Astrocyte (in vitro differentiated cells and primary cell): Measurements from ENCODE around the gene PAM16. TPM values are rescaled to one million over a fixed set of nuclear protein-coding genes. Genes with fewer than 3 reads are reported as not detected.

Source experiments
- DNase-seq: peaks from one replicate; pipeline ENCODE4 v3.0.0-alpha.2; 2010; ENCODE audit warnings: low read depth
- FAIRE-seq: peaks from 2 replicates; lab custom pipeline; 2011; peaks lifted over from hg19 to GRCh38; lab: Jason Lieb, UNC
- H2AFZ ChIP-seq: 2 replicates; pipeline ENCODE4 v1.6.0; 2012; ENCODE audit warnings: low read depth, low read length, inconsistent platforms
- H3K27ac ChIP-seq: 2 replicates; pipeline ENCODE4 v1.5.1; 2011; ENCODE audit warnings: low read depth, low read length, inconsistent platforms
- H3K27me3 ChIP-seq: 2 replicates; pipeline ENCODE4 v1.6.0; 2011; ENCODE audit warnings: low read length, inconsistent platforms; ENCODE audit not compliant: insufficient read depth
- H3K36me3 ChIP-seq: 2 replicates; pipeline ENCODE4 v1.5.1; 2011; ENCODE audit warnings: low read length, inconsistent platforms; ENCODE audit not compliant: insufficient read depth
- H3K4me1 ChIP-seq: 2 replicates; pipeline ENCODE4 v1.5.1; 2011; ENCODE audit warnings: low read length, inconsistent platforms; ENCODE audit not compliant: insufficient read depth
- H3K4me2 ChIP-seq: 2 replicates; pipeline ENCODE4 v1.6.0; 2012; ENCODE audit warnings: low read length, inconsistent platforms
- H3K4me3 ChIP-seq: 2 replicates; pipeline ENCODE4 v1.5.1; 2011; ENCODE audit warnings: low read depth, mild to moderate bottlenecking, low read length, inconsistent platforms; ENCODE audit not compliant: insufficient read depth
- H3K79me2 ChIP-seq: 2 replicates; pipeline ENCODE4 v1.6.0; 2012; ENCODE audit warnings: mild to moderate bottlenecking, low read length, inconsistent platforms; ENCODE audit not compliant: insufficient read depth
- H3K9ac ChIP-seq: 2 replicates; pipeline ENCODE4 v1.6.0; 2012; ENCODE audit warnings: mild to moderate bottlenecking, low read length, inconsistent platforms
- H3K9me3 ChIP-seq: 2 replicates; pipeline ENCODE4 v1.5.1; 2012; ENCODE audit warnings: low read depth, mild to moderate bottlenecking, low read length, inconsistent platforms; ENCODE audit not compliant: insufficient read depth
- H4K20me1 ChIP-seq: 2 replicates; pipeline ENCODE4 v1.6.0; 2012; ENCODE audit warnings: low read length, inconsistent platforms; ENCODE audit not compliant: insufficient read depth
- H3K27ac Mint-ChIP-seq: one replicate; pipeline ENCODE4 v1.8.0; 2021; ENCODE audit warnings: mild to moderate bottlenecking, mixed read lengths; ENCODE audit not compliant: unreplicated experiment
- H3K27me3 Mint-ChIP-seq: one replicate; pipeline ENCODE4 v1.8.0; 2021; ENCODE audit warnings: low read depth, mixed read lengths; ENCODE audit not compliant: unreplicated experiment
- H3K36me3 Mint-ChIP-seq: one replicate; pipeline ENCODE4 v1.8.0; 2021; ENCODE audit warnings: low read depth, mixed read lengths; ENCODE audit not compliant: unreplicated experiment
- H3K4me1 Mint-ChIP-seq: one replicate; pipeline ENCODE4 v1.8.0; 2021; ENCODE audit warnings: low read depth, mixed read lengths; ENCODE audit not compliant: unreplicated experiment
- H3K4me3 Mint-ChIP-seq: one replicate; pipeline ENCODE4 v1.8.0; 2021; ENCODE audit warnings: mild to moderate bottlenecking, moderate library complexity, mixed read lengths; ENCODE audit not compliant: unreplicated experiment
- H3K9me3 Mint-ChIP-seq: one replicate; pipeline ENCODE4 v1.8.0; 2021; ENCODE audit warnings: mild to moderate bottlenecking, mixed read lengths; ENCODE audit not compliant: unreplicated experiment
- EZH2 ChIP-seq: IDR thresholded peaks from 2 replicates; pipeline ENCODE4 v1.6.1; 2012; ENCODE audit warnings: mild to moderate bottlenecking, low read length, inconsistent platforms; ENCODE audit not compliant: insufficient read depth
- total RNA-seq: library from RNA; stranded (reverse); gene quantifications from 2 replicates; pipeline ENCODE4 v1.2.1, GENCODE V29; 2021
- TF ChIP-seq, protein P1 (sequence below): IDR thresholded peaks from 2 replicates; pipeline ENCODE4 v1.5.1; 2011; ENCODE audit warnings: low read depth, mild to moderate bottlenecking, inconsistent platforms, low read length, moderate library complexity; ENCODE audit not compliant: insufficient read depth

The PAM16 gene
- total RNA-seq, 1 donor from 2014 or later = 51.9 TPM

DNA sequence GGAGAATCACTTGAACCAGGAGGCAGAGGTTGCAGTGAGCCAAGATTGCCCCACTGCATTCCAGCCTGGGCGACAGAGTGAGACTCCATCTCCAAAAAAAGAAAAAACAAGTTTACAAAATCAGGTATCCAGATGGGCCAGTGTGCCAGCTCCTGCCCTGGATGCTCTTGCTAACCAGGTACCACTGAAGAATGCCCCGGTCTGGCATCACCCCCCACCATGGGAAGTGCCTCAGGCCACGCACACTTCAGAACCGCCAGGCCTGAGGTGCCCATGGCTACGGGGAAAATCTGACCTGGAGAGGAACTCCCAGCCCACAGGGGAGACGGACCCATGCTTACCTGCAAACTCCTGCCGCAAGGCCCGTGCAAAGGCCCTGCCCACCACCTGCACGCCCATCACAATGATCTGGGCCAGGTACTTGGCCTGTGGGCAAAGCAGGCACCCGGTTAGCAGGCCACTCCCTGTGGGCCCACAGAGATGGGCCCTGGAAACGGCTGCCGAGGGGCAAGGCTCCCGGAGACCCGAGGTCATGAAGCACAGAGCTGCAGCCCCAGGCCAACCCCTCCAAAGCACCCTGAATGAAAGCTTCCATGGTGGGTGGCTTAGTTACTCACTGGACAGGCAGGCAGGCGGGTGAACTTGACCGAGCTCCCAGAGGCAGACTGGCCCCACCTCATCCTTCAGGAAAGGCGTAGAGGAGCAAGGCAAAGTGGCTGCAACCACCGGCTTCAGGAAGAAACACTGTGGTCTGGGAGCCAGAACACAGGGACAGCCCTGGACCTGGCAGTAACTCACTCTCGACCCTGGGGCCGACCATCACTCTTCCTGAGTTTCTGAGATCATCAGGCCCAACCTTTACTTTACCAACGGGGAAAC, 8.0 kb downstream of the PAM16 start:
- no peak overlapping the region for H3K27ac Mint-ChIP-seq
- no peak overlapping the region for H3K4me2 ChIP-seq
- FAIRE-seq (no peak), DNase-seq (no peak)
- H3K36me3 ChIP-seq = no peaks in the 10 kb centered on the region
- peaks cover 62% of the 10 kb centered on the region for H3K79me2 ChIP-seq
- no peaks in the 10 kb centered on the region for H3K9me3 Mint-ChIP-seq
- no peak overlapping the region for H3K4me3 ChIP-seq
- TF ChIP-seq EZH2 = no peak
- TF ChIP-seq, protein P1, sequence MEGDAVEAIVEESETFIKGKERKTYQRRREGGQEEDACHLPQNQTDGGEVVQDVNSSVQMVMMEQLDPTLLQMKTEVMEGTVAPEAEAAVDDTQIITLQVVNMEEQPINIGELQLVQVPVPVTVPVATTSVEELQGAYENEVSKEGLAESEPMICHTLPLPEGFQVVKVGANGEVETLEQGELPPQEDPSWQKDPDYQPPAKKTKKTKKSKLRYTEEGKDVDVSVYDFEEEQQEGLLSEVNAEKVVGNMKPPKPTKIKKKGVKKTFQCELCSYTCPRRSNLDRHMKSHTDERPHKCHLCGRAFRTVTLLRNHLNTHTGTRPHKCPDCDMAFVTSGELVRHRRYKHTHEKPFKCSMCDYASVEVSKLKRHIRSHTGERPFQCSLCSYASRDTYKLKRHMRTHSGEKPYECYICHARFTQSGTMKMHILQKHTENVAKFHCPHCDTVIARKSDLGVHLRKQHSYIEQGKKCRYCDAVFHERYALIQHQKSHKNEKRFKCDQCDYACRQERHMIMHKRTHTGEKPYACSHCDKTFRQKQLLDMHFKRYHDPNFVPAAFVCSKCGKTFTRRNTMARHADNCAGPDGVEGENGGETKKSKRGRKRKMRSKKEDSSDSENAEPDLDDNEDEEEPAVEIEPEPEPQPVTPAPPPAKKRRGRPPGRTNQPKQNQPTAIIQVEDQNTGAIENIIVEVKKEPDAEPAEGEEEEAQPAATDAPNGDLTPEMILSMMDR = no peak
- H4K20me1 ChIP-seq = peaks cover 89% of the 10 kb centered on the region
- H2AFZ ChIP-seq = no peak overlapping the region
- no peak overlapping the region for H3K27ac ChIP-seq
- H3K4me1 Mint-ChIP-seq = peaks cover 2% of the 10 kb centered on the region
- no peaks in the 10 kb centered on the region for H3K9me3 ChIP-seq
- no peak overlapping the region for H3K9ac ChIP-seq
- H3K36me3 Mint-ChIP-seq = peaks cover 8% of the 10 kb centered on the region
- no peaks in the 10 kb centered on the region for H3K27me3 ChIP-seq
- no peak overlapping the region for H3K4me3 Mint-ChIP-seq
- no peaks in the 10 kb centered on the region for H3K27me3 Mint-ChIP-seq
- H3K4me1 ChIP-seq = no peaks in the 10 kb centered on the region

DNA sequence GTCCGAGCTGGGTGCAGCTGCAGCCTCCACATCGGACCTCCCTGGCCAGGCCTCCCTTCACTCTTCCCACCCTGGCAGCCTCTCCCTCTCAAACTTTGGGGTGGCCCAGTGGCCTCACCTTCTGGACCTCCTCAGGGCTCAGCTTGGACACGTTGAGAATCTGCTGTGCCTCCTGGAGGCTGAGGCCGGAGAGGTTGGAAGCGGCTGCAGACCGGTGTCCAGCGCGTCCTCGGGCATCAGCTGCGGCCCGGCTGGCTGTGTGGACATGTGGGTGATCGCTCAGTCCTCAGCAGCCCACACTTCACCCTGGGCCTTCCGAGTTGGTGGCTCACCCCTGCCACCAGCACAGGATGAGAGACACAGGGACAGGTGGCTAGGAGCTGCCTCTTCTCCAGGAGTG, 9.9 kb downstream of the PAM16 start:
- H4K20me1 ChIP-seq = peaks cover 81% of the 10 kb centered on the region
- H3K4me3 Mint-ChIP-seq = no peak overlapping the region
- H3K36me3 ChIP-seq = peaks cover 3% of the 10 kb centered on the region
- H3K79me2 ChIP-seq = peaks cover 43% of the 10 kb centered on the region
- H3K4me1 Mint-ChIP-seq = peaks cover 2% of the 10 kb centered on the region
- H3K4me3 ChIP-seq = no peak overlapping the region
- H3K27me3 Mint-ChIP-seq = no peaks in the 10 kb centered on the region
- FAIRE-seq (no peak), DNase-seq (no peak)
- no peak overlapping the region for H3K27ac Mint-ChIP-seq
- no peaks in the 10 kb centered on the region for H3K27me3 ChIP-seq
- H3K27ac ChIP-seq = no peak overlapping the region
- H3K9ac ChIP-seq = no peak overlapping the region
- H3K4me1 ChIP-seq = no peaks in the 10 kb centered on the region
- H3K9me3 ChIP-seq = no peaks in the 10 kb centered on the region
- no peaks in the 10 kb centered on the region for H3K9me3 Mint-ChIP-seq
- peaks cover 5% of the 10 kb centered on the region for H3K36me3 Mint-ChIP-seq
- TF ChIP-seq, protein P1 = no peak
- no peak for TF ChIP-seq EZH2
- no peak overlapping the region for H2AFZ ChIP-seq
- no peak overlapping the region for H3K4me2 ChIP-seq

DNA sequence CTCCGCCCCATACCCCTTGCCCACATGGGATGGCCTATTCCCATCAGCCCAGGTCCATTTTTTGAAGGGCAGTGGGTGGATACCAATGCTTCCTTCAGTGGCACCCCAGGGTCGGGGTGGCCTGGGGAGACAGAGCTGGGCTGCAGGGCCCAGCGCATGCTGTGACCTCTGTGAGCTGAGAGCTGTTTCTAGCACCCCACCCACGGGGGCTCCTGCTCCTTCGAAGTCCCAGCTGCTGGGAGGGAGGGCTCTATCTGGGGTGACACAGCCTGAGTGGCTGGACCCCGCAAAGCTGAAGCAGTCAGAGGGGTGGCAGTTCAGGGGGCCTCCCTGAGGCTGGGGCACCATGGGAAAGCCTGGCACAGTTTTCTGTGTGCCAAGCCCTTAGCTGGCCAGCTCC, 10.7 kb downstream of the PAM16 start:
- peaks cover 3% of the 10 kb centered on the region for H3K36me3 ChIP-seq
- TF ChIP-seq EZH2 = no peak
- TF ChIP-seq, protein P1 = no peak
- FAIRE-seq (no peak), DNase-seq (no peak)
- Mint-ChIP-seq H3K4me3 (no peak overlapping the region), H3K27me3 (no peaks in the 10 kb centered on the region), H3K27ac (no peak overlapping the region), H3K36me3 (peaks cover 8% of the 10 kb centered on the region), H3K4me1 (peaks cover 2% of the 10 kb centered on the region), H3K9me3 (no peaks in the 10 kb centered on the region)
- H3K27ac ChIP-seq = no peak overlapping the region
- no peaks in the 10 kb centered on the region for H3K9me3 ChIP-seq
- H3K9ac ChIP-seq = no peak overlapping the region
- peaks cover 78% of the 10 kb centered on the region for H4K20me1 ChIP-seq
- no peak overlapping the region for H2AFZ ChIP-seq
- no peaks in the 10 kb centered on the region for H3K27me3 ChIP-seq
- H3K4me2 ChIP-seq = no peak overlapping the region
- H3K4me3 ChIP-seq = no peak overlapping the region
- H3K4me1 ChIP-seq = no peaks in the 10 kb centered on the region
- H3K79me2 ChIP-seq = peaks cover 35% of the 10 kb centered on the region
